ENCODE results near the gene LBX1.
"Not testable (repeated sequence)": the region's sequence is repeated elsewhere in the genome, so short reads cannot be mapped to it uniquely, and the experiment has no call there.

The LBX1 gene

DNA sequence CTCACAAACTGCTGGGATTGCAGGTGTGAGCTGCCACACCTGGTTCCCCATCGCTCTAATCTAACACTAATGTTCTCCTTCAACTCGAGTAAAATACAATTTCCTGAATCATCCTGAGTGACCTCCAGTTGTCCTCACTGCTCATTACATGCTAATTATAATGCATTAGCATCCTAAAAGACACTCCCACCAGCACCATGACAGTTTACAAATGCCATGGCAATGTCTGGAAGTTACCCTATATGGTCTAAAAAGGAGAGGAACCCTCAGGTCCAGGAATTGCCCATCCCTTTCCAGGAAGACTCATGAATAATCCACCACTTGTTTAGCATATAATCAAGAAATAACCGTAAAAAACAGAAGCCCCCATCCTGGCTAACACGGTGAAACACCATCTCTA, 26.6 kb downstream of the LBX1 start:
- DNase-seq: not testable (repeated sequence)

DNA sequence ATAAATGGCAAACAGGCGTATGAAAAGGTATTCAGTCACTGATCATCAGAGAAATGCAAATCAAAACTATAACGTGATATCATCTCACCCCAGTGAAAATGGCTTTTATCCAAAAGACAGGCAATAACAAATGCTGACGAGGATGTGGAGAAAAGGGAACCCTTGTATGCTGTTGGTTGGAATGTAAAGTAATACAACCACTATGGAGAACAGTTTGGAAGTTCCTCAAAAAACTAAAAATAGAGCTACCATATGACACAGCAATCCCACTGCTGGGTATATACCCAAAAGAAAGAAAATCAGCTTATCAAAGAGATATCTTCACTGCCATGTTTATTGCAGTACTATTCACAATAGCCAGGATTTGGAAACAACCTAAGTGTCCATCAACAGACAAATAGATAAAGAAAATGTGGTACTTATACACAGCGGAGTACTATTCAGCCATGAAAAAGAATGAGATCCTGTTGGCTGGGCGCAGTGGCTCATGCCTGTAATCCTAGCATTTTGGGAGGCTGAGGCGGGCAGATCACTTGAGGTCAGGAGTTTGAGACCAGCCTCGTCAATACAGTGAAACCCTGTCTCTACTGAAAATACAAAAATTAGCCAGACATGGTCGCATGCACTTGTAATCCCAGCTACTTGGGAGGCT, 30.8 kb downstream of the LBX1 start:
- DNase-seq: not testable (repeated sequence)

DNA sequence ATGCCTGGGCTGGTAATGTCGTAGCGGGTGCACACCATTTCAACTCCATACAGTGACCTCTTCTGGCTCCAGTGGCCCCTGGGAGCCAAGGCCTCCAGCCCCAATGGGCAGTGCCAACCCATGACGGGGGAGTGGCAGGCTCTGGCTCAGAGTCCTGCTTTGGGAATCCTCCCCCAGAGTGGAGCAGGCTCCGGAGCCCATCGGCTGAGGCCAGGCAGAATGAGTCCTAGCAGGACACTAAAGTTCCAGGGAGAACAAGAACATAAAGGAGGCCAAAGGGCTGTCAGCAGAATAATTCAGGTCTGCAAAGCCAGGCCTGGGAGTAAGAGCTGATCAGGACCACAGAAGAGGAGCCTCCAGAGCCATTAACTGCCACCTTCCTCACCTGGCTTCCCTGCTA, 33.3 kb downstream of the LBX1 start:
- DNase-seq: no peak

DNA sequence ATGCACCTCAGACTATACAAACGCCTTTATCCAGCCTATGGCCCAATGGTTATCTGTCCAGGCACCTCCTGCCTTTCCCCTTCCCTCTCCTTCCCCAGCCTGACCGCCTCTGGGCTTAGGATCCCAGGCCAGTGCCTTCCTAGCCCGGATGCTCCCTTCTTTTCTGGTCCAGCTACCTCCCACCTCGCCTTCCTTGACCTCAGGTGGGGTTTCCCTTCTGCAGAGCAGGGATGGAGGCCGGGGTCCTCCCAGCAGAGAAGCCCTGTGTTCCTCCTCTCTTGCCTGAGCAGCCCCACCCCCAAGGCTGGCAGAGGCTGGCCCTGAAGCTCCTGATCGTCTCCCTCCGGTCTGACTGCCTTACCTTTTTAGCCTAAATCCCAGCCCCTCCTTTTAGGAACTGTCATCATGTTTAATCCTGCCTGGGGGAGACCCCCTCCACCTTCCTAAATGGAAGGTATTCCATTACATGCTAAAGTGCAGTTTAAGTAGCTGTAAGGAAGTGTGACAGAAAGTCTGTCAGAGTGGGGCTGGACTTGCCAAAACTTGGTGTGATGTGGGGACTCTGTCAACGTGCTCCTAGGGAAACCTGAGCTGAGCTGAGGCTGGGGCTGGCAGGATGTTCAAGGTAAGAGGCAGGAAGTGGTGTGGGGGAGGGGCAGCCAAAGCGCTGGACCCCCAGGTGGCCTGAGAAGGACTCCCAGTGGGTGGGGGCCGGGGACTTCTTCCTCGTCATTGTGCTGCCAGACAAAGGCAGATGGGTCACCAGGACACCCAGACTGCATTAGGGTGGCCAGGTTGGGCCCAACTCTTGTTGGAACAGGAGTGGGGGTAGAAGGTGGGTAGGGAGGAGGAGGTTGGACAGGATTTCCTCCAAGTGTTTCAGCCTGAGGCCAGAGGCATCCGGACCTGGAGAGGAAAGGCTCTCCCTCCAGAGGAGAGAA, 39.5 kb downstream of the LBX1 start:
- DNase-seq: peak; percentile 86

DNA sequence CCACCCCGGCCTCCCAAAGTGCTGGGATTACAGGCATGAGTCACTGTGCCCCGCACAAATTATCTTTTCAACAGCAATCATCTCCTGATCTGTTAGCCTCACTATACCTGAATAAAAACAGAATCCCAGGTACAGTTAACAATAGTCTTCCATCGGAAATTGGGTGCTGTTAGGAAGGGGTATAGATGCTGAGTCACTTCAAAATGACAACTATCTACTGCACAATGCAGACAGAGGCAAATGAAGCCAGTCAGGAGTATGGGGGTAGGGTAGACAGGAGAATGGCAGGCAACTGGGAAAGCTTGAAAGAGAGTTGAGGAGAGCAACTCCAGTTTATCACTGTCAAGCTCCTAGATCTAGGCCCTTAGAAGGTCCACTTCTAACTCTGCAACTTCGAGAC, 40.3 kb downstream of the LBX1 start:
- DNase-seq: no peak

DNA sequence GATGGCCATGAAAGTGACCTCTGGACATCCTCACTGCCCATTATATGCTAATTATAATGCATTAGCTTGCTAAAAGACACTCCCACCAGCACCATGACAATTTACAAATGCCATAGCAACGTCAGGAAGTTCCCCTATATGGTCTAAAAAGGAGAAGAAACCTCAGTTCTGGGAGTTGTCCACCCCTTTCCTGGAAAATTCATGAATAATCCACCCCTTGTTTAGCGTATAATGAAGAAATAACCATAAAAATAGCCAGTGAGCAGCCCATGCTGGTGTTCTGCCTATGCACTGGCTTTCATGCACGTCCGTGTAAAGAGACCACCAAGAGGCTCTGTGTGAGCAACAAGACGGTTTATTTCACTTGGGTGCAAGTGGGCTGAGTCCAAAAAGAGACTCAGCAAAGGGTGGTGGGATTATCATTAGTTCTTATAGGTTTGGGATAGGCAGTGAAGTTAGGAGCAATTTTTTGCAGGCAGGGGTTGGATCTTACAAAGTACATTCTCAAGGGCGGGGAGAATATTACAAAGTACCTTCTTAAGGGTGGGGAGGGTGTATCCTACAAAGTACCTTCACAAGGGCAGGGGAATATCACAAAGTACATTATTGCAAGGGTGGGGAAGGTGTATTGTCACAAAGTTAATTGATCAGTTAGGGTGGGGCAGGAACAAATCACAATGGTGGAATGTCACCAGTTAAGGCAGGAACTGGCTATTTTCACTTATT, 45.6 kb downstream of the LBX1 start:
- no peak for DNase-seq

DNA sequence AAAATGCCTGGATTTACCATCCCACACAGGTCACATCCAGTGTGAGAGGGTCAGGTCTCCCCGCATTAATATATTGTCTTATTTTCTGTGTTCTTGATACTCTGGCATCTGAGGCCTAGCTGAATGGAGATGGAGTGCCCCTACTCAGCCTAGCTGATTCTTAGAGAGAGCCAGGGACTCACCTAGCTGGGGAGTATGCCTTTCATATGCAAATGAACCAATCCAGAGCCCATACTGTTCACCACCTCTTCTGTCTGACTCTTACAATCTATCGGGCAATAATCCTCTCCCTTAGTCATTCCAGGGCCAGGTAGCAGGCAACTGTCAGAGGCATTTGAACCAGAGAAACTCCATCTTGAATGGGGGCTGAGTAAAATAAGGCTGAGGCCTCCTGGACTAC, 46.3 kb downstream of the LBX1 start:
- peak; percentile 42 for DNase-seq

Data from NCI-H510A treated with DMSO at 0.1 percent for 48 hours (cell line).